ENCODE results near the gene DIP2A. TPM values are rescaled to one million over a fixed set of nuclear protein-coding genes. Genes with fewer than 3 reads are reported as not detected.
A peak's percentile ranks its signal among the peaks of the same experiment; 100 is the strongest.
"Not testable (repeated sequence)": the region's sequence is repeated elsewhere in the genome, so short reads cannot be mapped to it uniquely, and the experiment has no call there.

DIP2A gene
- total and polyA plus RNA-seq, 5 donors, result 28.6 to 40.6 (median 37.1) TPM

DNA sequence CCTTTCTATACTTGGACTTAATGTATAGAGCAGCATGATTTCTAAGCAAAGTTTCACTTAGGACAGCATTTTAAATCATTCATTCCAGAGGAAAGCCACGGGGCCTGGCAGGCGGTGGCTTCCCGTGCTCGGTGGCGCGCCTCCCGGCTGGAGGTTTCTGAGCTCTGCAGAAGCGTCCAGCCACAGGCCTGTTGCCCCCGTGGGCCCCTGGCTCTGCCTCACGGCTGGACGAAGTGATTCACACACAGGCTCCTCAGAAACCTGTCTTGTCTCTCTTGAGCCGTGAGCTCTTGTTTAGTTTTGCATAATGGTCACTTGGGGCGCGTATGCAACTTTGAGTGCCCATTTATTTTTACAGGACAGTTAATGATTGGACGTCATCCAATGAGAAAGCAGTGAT is 22.1 kb upstream of the DIP2A start:
- no peak overlapping the region for H3K4me3 ChIP-seq (ENCODE audit: low read length)
- H3K27ac ChIP-seq (ENCODE audit: low read length), result no peak overlapping the region
- DNase-seq (no peak), ATAC-seq (no peak)
- intact Hi-C loops (cut with DNase I), result no loop called here
- WGBS, result 89% methylated on average over 15 of the region's 15 CpGs
- no peaks in the 10 kb centered on the region for H3K27me3 ChIP-seq (ENCODE audit: control insufficient read depth, insufficient read depth)
- no peaks in the 10 kb centered on the region for H3K4me1 ChIP-seq (ENCODE audit: control insufficient read depth, insufficient read depth, low read length)
- H3K9me3 ChIP-seq (ENCODE audit: control insufficient read depth, low read length), result no peaks in the 10 kb centered on the region

DNA sequence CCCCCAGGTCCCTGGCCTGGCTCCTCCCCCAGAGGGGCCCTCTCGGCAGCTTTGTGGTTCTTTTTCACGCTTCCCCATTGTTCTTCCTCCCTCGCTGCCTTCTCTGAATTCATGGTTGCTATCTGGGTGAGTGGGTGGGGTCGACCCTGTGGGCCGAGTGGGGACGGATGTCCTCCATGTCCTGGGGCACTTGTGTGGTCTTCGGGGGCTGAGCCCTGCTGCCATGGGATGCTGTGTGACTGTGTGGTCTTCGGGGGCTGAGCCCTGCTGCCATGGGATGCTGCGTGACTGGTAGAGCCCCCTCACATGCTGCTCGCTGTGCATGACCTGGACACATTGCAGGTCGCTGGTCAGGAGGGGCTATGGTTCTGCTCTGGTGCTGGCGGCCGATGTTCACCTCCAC is 21.6 kb upstream of the DIP2A start:
- no peak for ATAC-seq
- Histone ChIP-seq H3K27ac (ENCODE audit: low read length) (no peak overlapping the region), H3K4me3 (ENCODE audit: low read length) (no peak overlapping the region), H3K27me3 (ENCODE audit: control insufficient read depth, insufficient read depth) (no peaks in the 10 kb centered on the region), H3K9me3 (ENCODE audit: control insufficient read depth, low read length) (no peaks in the 10 kb centered on the region), H3K4me1 (ENCODE audit: control insufficient read depth, insufficient read depth, low read length) (no peaks in the 10 kb centered on the region)
- intact Hi-C loops (cut with DNase I), result no loop called here
- no peak for DNase-seq
- WGBS, result 85% methylated on average over 13 of the region's 13 CpGs

DNA sequence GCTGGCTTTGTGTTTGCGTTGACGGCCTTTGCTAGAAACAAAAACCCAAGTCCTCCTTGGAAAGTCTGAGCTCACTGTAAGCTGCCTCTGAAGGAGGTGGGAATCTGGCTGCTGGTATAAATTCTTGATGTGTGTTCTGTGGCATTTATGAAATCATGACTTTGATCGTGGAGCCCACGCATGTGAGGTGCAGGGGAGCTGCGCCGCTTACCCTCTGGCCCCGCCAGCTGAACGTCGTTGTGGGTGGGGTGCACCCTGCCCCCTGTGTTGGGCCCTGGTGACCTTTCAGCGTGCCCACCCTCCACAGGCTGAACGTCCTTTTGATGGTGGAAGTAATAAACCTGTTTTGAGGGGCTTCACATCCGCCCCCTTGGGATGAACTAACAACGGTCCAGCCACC is 21.2 kb upstream of the DIP2A start:
- intact Hi-C loops (cut with DNase I), result no loop called here
- 86% methylated on average over 13 of the region's 13 CpGs for WGBS
- DNase-seq (no peak), ATAC-seq (no peak)
- Histone ChIP-seq H3K27ac (ENCODE audit: low read length) (no peak overlapping the region), H3K4me1 (ENCODE audit: control insufficient read depth, insufficient read depth, low read length) (no peaks in the 10 kb centered on the region), H3K27me3 (ENCODE audit: control insufficient read depth, insufficient read depth) (no peaks in the 10 kb centered on the region), H3K9me3 (ENCODE audit: control insufficient read depth, low read length) (no peaks in the 10 kb centered on the region), H3K4me3 (ENCODE audit: low read length) (no peak overlapping the region)

DNA sequence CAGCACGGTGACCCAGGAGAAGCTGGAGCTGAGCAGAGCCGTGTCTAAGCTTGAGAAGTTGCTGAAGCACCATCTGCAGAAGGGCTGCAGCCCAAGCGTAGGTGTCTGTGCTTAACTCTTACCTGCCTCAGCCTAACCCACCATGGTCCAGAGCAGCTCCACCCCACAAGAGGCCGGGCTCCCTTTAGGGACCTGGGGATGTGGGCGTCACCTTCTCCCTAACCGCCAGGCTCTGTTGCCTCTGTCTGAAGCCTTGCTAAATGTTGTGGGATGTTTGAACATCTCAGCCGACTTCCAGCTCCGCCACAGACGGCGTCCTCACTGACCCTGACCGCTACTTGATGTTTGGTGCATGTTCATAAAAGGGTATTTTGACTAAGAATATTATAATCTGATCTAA is 20.4 kb upstream of the DIP2A start:
- no peak for DNase-seq
- WGBS, result 94% methylated on average over 11 of the region's 11 CpGs
- Histone ChIP-seq H3K27ac (ENCODE audit: low read length) (no peak overlapping the region), H3K4me3 (ENCODE audit: low read length) (no peak overlapping the region), H3K27me3 (ENCODE audit: control insufficient read depth, insufficient read depth) (no peaks in the 10 kb centered on the region), H3K4me1 (ENCODE audit: control insufficient read depth, insufficient read depth, low read length) (no peaks in the 10 kb centered on the region), H3K9me3 (ENCODE audit: control insufficient read depth, low read length) (no peaks in the 10 kb centered on the region)
- intact Hi-C loops (cut with DNase I), result no loop called here
- ATAC-seq, result no peak

DNA sequence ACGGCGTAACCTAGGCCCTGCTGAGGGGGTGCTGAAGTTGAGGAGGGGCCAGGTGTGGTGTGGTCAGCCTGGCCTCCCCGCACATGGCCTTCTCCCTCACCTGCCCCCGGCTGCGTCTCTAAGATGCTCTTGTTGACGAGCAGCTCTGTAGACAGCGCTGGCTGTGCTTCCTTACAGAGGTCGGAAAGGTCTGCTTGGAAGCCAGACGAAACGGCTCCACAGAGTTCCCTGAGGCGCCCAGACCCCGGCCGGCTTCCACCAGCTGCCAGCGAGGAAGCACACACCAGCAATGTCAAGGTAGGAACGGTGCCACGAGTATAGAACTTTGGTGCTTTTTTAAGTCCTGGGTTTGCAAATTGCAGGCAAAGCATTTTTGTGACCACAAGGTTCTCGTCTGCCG is 18.8 kb upstream of the DIP2A start:
- Histone ChIP-seq H3K4me1 (ENCODE audit: control insufficient read depth, insufficient read depth, low read length) (no peaks in the 10 kb centered on the region), H3K27me3 (ENCODE audit: control insufficient read depth, insufficient read depth) (no peaks in the 10 kb centered on the region), H3K9me3 (ENCODE audit: control insufficient read depth, low read length) (no peaks in the 10 kb centered on the region), H3K27ac (ENCODE audit: low read length) (no peak overlapping the region), H3K4me3 (ENCODE audit: low read length) (no peak overlapping the region)
- WGBS, result 90% methylated on average over 18 of the region's 18 CpGs
- intact Hi-C loops (cut with DNase I), result no loop called here
- DNase-seq (no peak), ATAC-seq (no peak)

DNA sequence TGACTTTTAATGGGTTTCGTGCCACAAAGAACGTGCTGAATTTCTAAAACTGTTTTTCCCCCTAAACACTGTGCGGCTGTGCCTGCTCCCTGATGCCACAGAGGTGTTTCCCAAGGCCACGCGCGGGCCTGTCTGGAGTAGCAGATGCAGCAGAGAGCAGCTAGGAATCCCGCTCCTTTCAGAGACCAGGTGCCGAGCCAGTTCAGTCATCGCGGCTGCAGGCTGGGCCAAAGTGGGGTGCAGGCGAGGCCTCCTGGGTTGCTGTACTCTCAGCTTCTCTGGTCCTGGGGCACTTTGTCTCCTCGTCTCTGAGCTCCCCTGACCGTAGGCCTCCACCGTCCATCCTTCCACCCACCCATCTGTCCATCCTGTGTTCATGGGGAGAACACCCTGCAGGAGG is 17.4 kb upstream of the DIP2A start:
- Histone ChIP-seq H3K9me3 (ENCODE audit: control insufficient read depth, low read length) (no peaks in the 10 kb centered on the region), H3K27me3 (ENCODE audit: control insufficient read depth, insufficient read depth) (no peaks in the 10 kb centered on the region), H3K4me3 (ENCODE audit: low read length) (no peak overlapping the region), H3K4me1 (ENCODE audit: control insufficient read depth, insufficient read depth, low read length) (no peaks in the 10 kb centered on the region), H3K27ac (ENCODE audit: low read length) (no peak overlapping the region)
- ATAC-seq, result no peak
- WGBS, result 97% methylated on average over 14 of the region's 14 CpGs
- intact Hi-C loops (cut with DNase I), result no loop called here
- no peak for DNase-seq

DNA sequence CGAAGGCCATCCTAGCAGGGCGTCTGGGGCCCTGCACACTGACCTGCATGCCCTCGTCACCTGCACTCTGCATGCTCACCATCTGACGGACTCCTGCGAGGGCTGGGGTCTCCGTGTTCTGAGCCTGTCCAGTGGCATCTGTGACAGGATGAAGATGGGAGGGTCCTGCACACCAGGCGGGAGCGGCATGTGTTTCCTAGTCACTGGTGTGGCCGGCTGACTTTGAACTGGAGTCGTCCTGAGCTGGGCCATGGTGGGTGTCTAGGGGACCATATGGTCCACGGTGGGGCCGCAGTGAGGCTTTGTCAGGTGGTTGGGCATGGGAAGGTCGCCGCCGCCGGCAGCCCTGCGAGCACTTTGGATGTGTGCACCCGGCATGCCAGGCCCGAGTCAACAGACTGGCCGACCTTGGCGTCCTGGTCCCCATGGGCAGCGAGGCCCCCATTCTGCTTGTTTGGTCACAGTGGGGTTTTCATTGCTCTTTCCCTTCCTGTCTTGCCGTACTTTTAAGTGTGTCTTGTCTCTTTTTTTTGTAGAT is 16.7 kb upstream of the DIP2A start:
- ATAC-seq, result peak in 1 of 2 donors; percentile 13
- Histone ChIP-seq H3K9me3 (ENCODE audit: control insufficient read depth, low read length) (no peaks in the 10 kb centered on the region), H3K4me3 (ENCODE audit: low read length) (no peak overlapping the region), H3K27ac (ENCODE audit: low read length) (no peak overlapping the region), H3K4me1 (ENCODE audit: control insufficient read depth, insufficient read depth, low read length) (no peaks in the 10 kb centered on the region), H3K27me3 (ENCODE audit: control insufficient read depth, insufficient read depth) (no peaks in the 10 kb centered on the region)
- WGBS, result 96% methylated on average over 23 of the region's 23 CpGs
- no peak for DNase-seq
- intact Hi-C loops (cut with DNase I), result no loop called here

DNA sequence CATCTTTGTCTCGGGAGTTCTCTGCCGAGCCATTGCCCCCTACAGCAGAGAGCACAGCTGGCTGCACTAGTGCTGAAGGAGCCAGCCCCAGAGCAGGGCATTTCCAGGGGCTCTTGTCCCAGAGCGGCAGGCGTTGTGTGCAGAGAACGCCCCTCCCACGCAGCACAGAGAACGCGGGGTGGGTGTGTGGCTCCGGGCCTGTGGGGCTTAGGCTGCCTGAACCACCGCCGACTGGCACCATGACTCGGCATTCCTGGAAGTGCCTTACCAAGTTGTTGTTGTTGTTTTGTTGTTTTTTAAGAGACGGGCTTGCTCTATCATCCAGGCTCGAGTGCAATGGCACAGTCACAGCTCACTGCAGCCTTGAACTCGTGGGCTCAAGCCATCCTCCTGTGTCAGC is 15.8 kb upstream of the DIP2A start:
- Histone ChIP-seq H3K9me3 (ENCODE audit: control insufficient read depth, low read length) (no peaks in the 10 kb centered on the region), H3K27me3 (ENCODE audit: control insufficient read depth, insufficient read depth) (no peaks in the 10 kb centered on the region), H3K4me3 (ENCODE audit: low read length) (no peak overlapping the region), H3K4me1 (ENCODE audit: control insufficient read depth, insufficient read depth, low read length) (no peaks in the 10 kb centered on the region), H3K27ac (ENCODE audit: low read length) (no peak overlapping the region)
- intact Hi-C loops (cut with DNase I), result no loop called here
- ATAC-seq, result peak in 1 of 2 donors; percentile 31
- DNase-seq, result no peak
- 81% methylated on average over 15 of the region's 15 CpGs for WGBS

DNA sequence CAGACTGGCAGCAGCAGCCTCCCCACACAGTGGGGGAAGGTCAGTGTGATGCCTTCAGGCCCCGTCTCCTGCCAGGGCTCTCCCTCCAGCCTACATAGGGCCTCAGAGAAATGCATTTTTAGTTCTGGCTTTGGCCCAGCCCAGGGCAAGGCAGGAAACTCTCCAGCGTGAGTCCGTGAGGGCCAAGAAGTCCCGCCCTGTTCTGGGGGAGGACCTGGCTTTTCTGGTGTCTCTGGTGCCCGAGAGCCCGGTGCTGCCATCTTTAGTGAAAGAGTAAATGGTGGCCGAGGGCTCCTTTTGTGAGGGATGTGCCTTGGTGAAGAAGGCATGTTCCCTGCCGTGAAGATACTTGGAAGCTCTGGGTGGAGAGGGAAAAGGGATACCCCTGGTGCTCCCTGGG is 14.8 kb upstream of the DIP2A start:
- intact Hi-C loops (cut with DNase I), result no loop called here

DNA sequence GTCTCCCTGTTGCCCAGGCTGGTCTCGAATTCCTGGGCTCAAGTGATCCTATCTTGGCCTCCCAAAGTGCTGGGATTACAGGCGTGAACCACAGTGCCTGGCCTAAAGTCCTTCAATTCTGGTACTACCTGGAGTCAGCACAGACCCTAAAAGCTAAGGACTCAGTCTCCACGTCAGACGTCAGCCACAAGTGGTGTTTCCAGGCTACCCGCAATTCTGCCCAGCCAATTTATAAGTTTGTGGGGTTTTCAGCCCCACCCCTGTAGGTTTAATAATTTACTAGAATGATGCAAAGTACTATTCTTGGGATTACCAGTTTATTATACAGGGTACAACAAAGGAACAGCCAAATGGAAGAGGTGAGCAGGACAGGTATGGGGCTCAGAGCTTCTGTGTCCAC is 10.6 kb upstream of the DIP2A start:
- Histone ChIP-seq H3K27ac (ENCODE audit: low read length) (no peak overlapping the region), H3K4me3 (ENCODE audit: low read length) (no peak overlapping the region), H3K4me1 (ENCODE audit: control insufficient read depth, insufficient read depth, low read length) (no peaks in the 10 kb centered on the region), H3K27me3 (ENCODE audit: control insufficient read depth, insufficient read depth) (no peaks in the 10 kb centered on the region), H3K9me3 (ENCODE audit: control insufficient read depth, low read length) (no peaks in the 10 kb centered on the region)
- intact Hi-C loops (cut with DNase I), result no loop called here
- no peak for DNase-seq
- ATAC-seq, result no peak
- 95% methylated on average over 5 of the region's 5 CpGs for WGBS

More for the DNA sequence above, 14.8 kb upstream of the DIP2A start:
- WGBS, result 53% methylated on average over 8 of the region's 8 CpGs
- DNase-seq (no peak), ATAC-seq (peak; percentile 59 to 76)
- H3K27ac ChIP-seq (ENCODE audit: low read length), result no peak overlapping the region
- no peaks in the 10 kb centered on the region for H3K9me3 ChIP-seq (ENCODE audit: control insufficient read depth, low read length)
- no peaks in the 10 kb centered on the region for H3K27me3 ChIP-seq (ENCODE audit: control insufficient read depth, insufficient read depth)
- no peak overlapping the region for H3K4me3 ChIP-seq (ENCODE audit: low read length)
- no peaks in the 10 kb centered on the region for H3K4me1 ChIP-seq (ENCODE audit: control insufficient read depth, insufficient read depth, low read length)

DNA sequence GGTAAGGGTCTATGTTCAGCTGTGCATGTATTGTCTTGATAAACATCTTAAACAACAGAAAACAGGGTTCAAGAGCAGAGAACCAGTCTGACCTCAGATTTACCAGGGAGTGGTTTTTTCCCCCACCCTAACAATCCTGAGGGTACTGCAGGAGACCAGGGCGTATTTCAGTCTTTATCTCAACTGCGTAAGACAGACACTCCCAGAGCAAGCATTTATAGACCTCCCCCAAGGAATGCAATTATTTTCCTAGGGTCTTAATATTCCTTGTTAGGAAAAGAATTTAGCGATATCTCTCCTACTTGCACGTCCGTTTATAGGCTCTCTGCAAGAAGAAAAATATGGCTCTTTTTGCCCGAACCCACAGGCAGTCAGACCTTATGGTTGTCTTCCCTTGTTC is 9.8 kb upstream of the DIP2A start:
- intact Hi-C loops (cut with DNase I); ATAC-seq; H3K4me3 ChIP-seq (ENCODE audit: low read length); H3K9me3 ChIP-seq (ENCODE audit: control insufficient read depth, low read length); H3K27ac ChIP-seq (ENCODE audit: low read length); DNase-seq; H3K4me1 ChIP-seq (ENCODE audit: control insufficient read depth, insufficient read depth, low read length); H3K27me3 ChIP-seq (ENCODE audit: control insufficient read depth, insufficient read depth): not testable (repeated sequence)
- 94% methylated on average over 6 of the region's 6 CpGs for WGBS

DNA sequence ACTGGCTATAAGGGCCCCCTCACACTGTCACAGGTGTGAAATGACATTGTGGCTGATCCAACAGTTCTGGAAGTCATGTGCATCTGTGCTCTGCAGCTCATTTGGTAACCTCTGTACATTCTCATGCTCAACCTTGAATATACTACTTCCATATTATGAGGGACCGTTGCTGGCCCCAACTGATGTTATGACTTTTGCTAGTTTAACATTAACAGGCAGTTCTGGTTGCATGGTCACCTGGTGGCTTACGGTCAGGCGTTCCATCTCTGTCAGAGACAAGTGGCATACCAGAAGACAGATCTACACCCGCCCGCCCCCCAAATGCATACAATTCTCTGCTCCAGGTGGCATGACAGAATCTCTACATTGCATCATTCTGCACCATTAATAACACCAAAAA is 6.0 kb upstream of the DIP2A start:
- ATAC-seq (no peak), DNase-seq (no peak)
- Histone ChIP-seq H3K27ac (ENCODE audit: low read length) (no peak overlapping the region), H3K4me3 (ENCODE audit: low read length) (no peak overlapping the region), H3K27me3 (ENCODE audit: control insufficient read depth, insufficient read depth) (no peaks in the 10 kb centered on the region), H3K4me1 (ENCODE audit: control insufficient read depth, insufficient read depth, low read length) (peaks cover 20% of the 10 kb centered on the region), H3K9me3 (ENCODE audit: control insufficient read depth, low read length) (no peaks in the 10 kb centered on the region)
- 98% methylated on average over 5 of the region's 5 CpGs for WGBS
- intact Hi-C loops (cut with DNase I), result no loop called here
